Measurements from ENCODE around the gene MBTD1. TPM values are rescaled to one million over a fixed set of nuclear protein-coding genes. Genes with fewer than 3 reads are reported as not detected.
A peak's percentile ranks its signal among the peaks of the same experiment; 100 is the strongest.
"Not testable (repeated sequence)": the region's sequence is repeated elsewhere in the genome, so short reads cannot be mapped to it uniquely, and the experiment has no call there.

Gene MBTD1
- total RNA-seq, 2 experiments from 2014 or later: 6.3 to 7.0 TPM

- CTCF ChIA-PET; H3K4me3 Mint-ChIP-seq; DNase-seq; H3K27ac Mint-ChIP-seq; intact Hi-C loops (cut with micrococcal nuclease); H3K9me3 Mint-ChIP-seq; H3K27me3 Mint-ChIP-seq (ENCODE audit: low read depth): not testable (repeated sequence)
- H3K36me3 Mint-ChIP-seq (ENCODE audit: low read depth): peaks cover 39% of the 10 kb centered on the region
- H3K4me1 Mint-ChIP-seq (ENCODE audit: low read depth): peaks cover 46% of the 10 kb centered on the region
These were observed 4.6 kb upstream of the MBTD1 start for GRCh38 chr17:51264466-51264865.

- Mint-ChIP-seq H3K4me3 (peak overlapping the region; percentile 63), H3K27ac (peak overlapping the region; percentile 60), H3K36me3 (ENCODE audit: low read depth) (peaks cover 36% of the 10 kb centered on the region), H3K9me3 (no peaks in the 10 kb centered on the region), H3K27me3 (ENCODE audit: low read depth) (no peaks in the 10 kb centered on the region), H3K4me1 (ENCODE audit: low read depth) (peaks cover 57% of the 10 kb centered on the region)
- intact Hi-C loops (cut with micrococcal nuclease): no loop called here
- no peak for DNase-seq
- CTCF ChIA-PET: no interaction called here
These were observed 3.2 kb upstream of the MBTD1 start for GRCh38 chr17:51263006-51263405.

- H3K9me3 Mint-ChIP-seq: no peaks in the 10 kb centered on the region
- peaks cover 28% of the 10 kb centered on the region for H3K36me3 Mint-ChIP-seq (ENCODE audit: low read depth)
- DNase-seq: no peak
- intact Hi-C loops (cut with micrococcal nuclease): loop anchor here (2.0 kb wide), 1 partner anchor 18 kb away; no protein-coding TSS in a partner anchor
- peak overlapping the region; percentile 88 for H3K4me3 Mint-ChIP-seq
- H3K27me3 Mint-ChIP-seq (ENCODE audit: low read depth): no peaks in the 10 kb centered on the region
- CTCF ChIA-PET: interaction anchor here (0.7 kb wide), 1 partner anchor 99 kb away, joined by 3 read pairs; no protein-coding TSS in a partner anchor
- peaks cover 66% of the 10 kb centered on the region for H3K4me1 Mint-ChIP-seq (ENCODE audit: low read depth)
- peak overlapping the region; percentile 69 for H3K27ac Mint-ChIP-seq
These were observed 1.4 kb upstream of the MBTD1 start for GRCh38 chr17:51261024-51261963.

- no peaks in the 10 kb centered on the region for H3K27me3 Mint-ChIP-seq (ENCODE audit: low read depth)
- peak within 1 kb of the TSS; percentile 98 for H3K27ac Mint-ChIP-seq
- CTCF ChIA-PET: interaction anchor here (0.7 kb wide), 1 partner anchor 98 kb away, joined by 3 read pairs; no protein-coding TSS in a partner anchor
- DNase-seq: peak; percentile 96
- H3K36me3 Mint-ChIP-seq (ENCODE audit: low read depth): peaks cover 25% of the 10 kb centered on the region
- H3K4me1 Mint-ChIP-seq (ENCODE audit: low read depth): peaks cover 66% of the 10 kb centered on the region
- H3K4me3 Mint-ChIP-seq: peak within 1 kb of the TSS; percentile 88
- no peaks in the 10 kb centered on the region for H3K9me3 Mint-ChIP-seq
- intact Hi-C loops (cut with micrococcal nuclease): loop anchor here (1.0 to 2.0 kb wide), 7 partner anchors 18 to 394 kb away; partner anchors contain the start of genes NME1, NME2 and TOB1
These were observed 581 bp upstream of the MBTD1 start, which contains the start of gene UTP18 for GRCh38 chr17:51260237-51261023. UTP18 (plus strand) TSS chr17:51260546; CDS start chr17:51260585, 39 bp downstream.

- CTCF ChIA-PET: no interaction called here
- peaks cover 68% of the 10 kb centered on the region for H3K4me1 Mint-ChIP-seq (ENCODE audit: low read depth)
These were observed 889 bp downstream of the MBTD1 start for GRCh38 chr17:51258756-51259563.

GRCh38 chr17:51257150-51258081 is 2.4 kb downstream of the MBTD1 start:
- peaks cover 61% of the 10 kb centered on the region for H3K4me1 Mint-ChIP-seq (ENCODE audit: low read depth)
- H3K27ac Mint-ChIP-seq: no peak overlapping the region
- H3K9me3 Mint-ChIP-seq: no peaks in the 10 kb centered on the region
- DNase-seq: no peak
- H3K4me3 Mint-ChIP-seq: no peak overlapping the region
- CTCF ChIA-PET: interaction anchor here (1.1 kb wide), 1 partner anchor 257 kb away, joined by 3 read pairs; no protein-coding TSS in a partner anchor
- intact Hi-C loops (cut with micrococcal nuclease): no loop called here
- peaks cover 24% of the 10 kb centered on the region for H3K36me3 Mint-ChIP-seq (ENCODE audit: low read depth)
- no peaks in the 10 kb centered on the region for H3K27me3 Mint-ChIP-seq (ENCODE audit: low read depth)

More at GRCh38 chr17:51258756-51259563, 889 bp downstream of the MBTD1 start:
- no peaks in the 10 kb centered on the region for H3K9me3 Mint-ChIP-seq
- H3K27ac Mint-ChIP-seq: peak overlapping the region; percentile 70
- DNase-seq: peak; percentile 17
- peak overlapping the region; percentile 88 for H3K4me3 Mint-ChIP-seq
- H3K36me3 Mint-ChIP-seq (ENCODE audit: low read depth): peaks cover 28% of the 10 kb centered on the region
- H3K27me3 Mint-ChIP-seq (ENCODE audit: low read depth): no peaks in the 10 kb centered on the region
- intact Hi-C loops (cut with micrococcal nuclease): no loop called here

- H3K4me3 Mint-ChIP-seq: no peak overlapping the region
- no peak overlapping the region for H3K27ac Mint-ChIP-seq
- CTCF ChIA-PET: no interaction called here
- peaks cover 25% of the 10 kb centered on the region for H3K36me3 Mint-ChIP-seq (ENCODE audit: low read depth)
- no peaks in the 10 kb centered on the region for H3K27me3 Mint-ChIP-seq (ENCODE audit: low read depth)
- H3K9me3 Mint-ChIP-seq: no peaks in the 10 kb centered on the region
- H3K4me1 Mint-ChIP-seq (ENCODE audit: low read depth): peaks cover 54% of the 10 kb centered on the region
- intact Hi-C loops (cut with micrococcal nuclease): no loop called here
- DNase-seq: no peak
These were observed 3.7 kb downstream of the MBTD1 start for GRCh38 chr17:51256101-51256500.

- H3K4me1 Mint-ChIP-seq (ENCODE audit: low read depth): peaks cover 57% of the 10 kb centered on the region
- no peak overlapping the region for H3K27ac Mint-ChIP-seq
- no peak for DNase-seq
- intact Hi-C loops (cut with micrococcal nuclease): no loop called here
- CTCF ChIA-PET: no interaction called here
- H3K36me3 Mint-ChIP-seq (ENCODE audit: low read depth): peaks cover 27% of the 10 kb centered on the region
- H3K4me3 Mint-ChIP-seq: no peak overlapping the region
- no peaks in the 10 kb centered on the region for H3K9me3 Mint-ChIP-seq
- no peaks in the 10 kb centered on the region for H3K27me3 Mint-ChIP-seq (ENCODE audit: low read depth)
These were observed 4.2 kb downstream of the MBTD1 start for GRCh38 chr17:51255673-51256072.

GRCh38 chr17:51251010-51251409 is 8.8 kb downstream of the MBTD1 start:
- CTCF ChIA-PET: interaction anchor here (0.7 kb wide), 1 partner anchor 11 kb away, joined by 3 read pairs; no protein-coding TSS in a partner anchor
- no peaks in the 10 kb centered on the region for H3K9me3 Mint-ChIP-seq
- no peak for DNase-seq
- intact Hi-C loops (cut with micrococcal nuclease): no loop called here
- peaks cover 27% of the 10 kb centered on the region for H3K4me1 Mint-ChIP-seq (ENCODE audit: low read depth)
- H3K27ac Mint-ChIP-seq: no peak overlapping the region
- no peak overlapping the region for H3K4me3 Mint-ChIP-seq
- H3K27me3 Mint-ChIP-seq (ENCODE audit: low read depth): no peaks in the 10 kb centered on the region
- H3K36me3 Mint-ChIP-seq (ENCODE audit: low read depth): peaks cover 25% of the 10 kb centered on the region

- Mint-ChIP-seq H3K27ac (no peak overlapping the region), H3K36me3 (ENCODE audit: low read depth) (peaks cover 25% of the 10 kb centered on the region), H3K27me3 (ENCODE audit: low read depth) (no peaks in the 10 kb centered on the region), H3K4me3 (no peak overlapping the region), H3K9me3 (no peaks in the 10 kb centered on the region), H3K4me1 (ENCODE audit: low read depth) (peaks cover 25% of the 10 kb centered on the region)
- no peak for DNase-seq
- intact Hi-C loops (cut with micrococcal nuclease): no loop called here
- CTCF ChIA-PET: no interaction called here
These were observed 9.5 kb downstream of the MBTD1 start for GRCh38 chr17:51250314-51250840.

GRCh38 chr17:51245535-51245934 is 14.3 kb downstream of the MBTD1 start:
- H3K9me3 Mint-ChIP-seq: no peaks in the 10 kb centered on the region
- no peak overlapping the region for H3K27ac Mint-ChIP-seq
- intact Hi-C loops (cut with micrococcal nuclease): no loop called here
- DNase-seq: no peak
- CTCF ChIA-PET: no interaction called here
- H3K27me3 Mint-ChIP-seq (ENCODE audit: low read depth): no peaks in the 10 kb centered on the region
- H3K4me3 Mint-ChIP-seq: no peak overlapping the region
- H3K36me3 Mint-ChIP-seq (ENCODE audit: low read depth): peaks cover 4% of the 10 kb centered on the region
- peaks cover 2% of the 10 kb centered on the region for H3K4me1 Mint-ChIP-seq (ENCODE audit: low read depth)
